Tibial nerve (tissue), 4 donors: Measurements from ENCODE around the gene PARP14.

Experiments
- CTCF ChIP-seq, 5 experiments: fragments of 200-600 bp in 3 of 5; fragments of 450-650 bp in 2 of 5; sonication (generic) in 3 of 5; IDR thresholded peaks; one replicate each; pipeline ENCODE4 v1.5.1; 2016 to 2019; ENCODE audit warnings: antibody characterized with exemption in 5 of 5, mild to moderate bottlenecking in 3 of 5, moderate library complexity in 2 of 5
- EP300 ChIP-seq, 2 donors: sonication (generic); formaldehyde crosslinking; IDR thresholded peaks; one replicate each; pipeline ENCODE4 v1.6.1; 2017; ENCODE audit warnings: antibody characterized with exemption in 2 of 2, mild to moderate bottlenecking in 1 of 2
- POLR2A ChIP-seq, 2 donors: fragments of 450-650 bp; IDR thresholded peaks; one replicate each; pipeline ENCODE4 v1.6.1; 2017; ENCODE audit warnings: antibody characterized with exemption in 2 of 2, mild to moderate bottlenecking in 2 of 2, moderate library complexity in 2 of 2

GRCh38 chr3:122665881-122666280, 14.8 kb upstream of the PARP14 start:
- no peak for TF ChIP-seq CTCF (IDR thresholded peaks at IDR 0.05)
- TF ChIP-seq EP300 (IDR thresholded peaks at IDR 0.05): no peak
- no peak for TF ChIP-seq POLR2A (IDR thresholded peaks at IDR 0.05)
